Activated naive CD8-positive, alpha-beta T cell treated with anti-CD3 and anti-CD28 coated beads, Interleukin-2, amount 50 U/mL, for 24 hours (primary cell): ENCODE results near the gene KMT2E.
"Not testable (repeated sequence)": the region's sequence is repeated elsewhere in the genome, so short reads cannot be mapped to it uniquely, and the experiment has no call there.

Source experiments
- ATAC-seq: fragments of 150-1000 bp; cut with Tn5 transposase; one replicate; pipeline ENCODE4 v1.10.0; 2021
- DNase-seq: peaks from one replicate; pipeline ENCODE4 v3.0.0; 2021
- H3K27ac Mint-ChIP-seq: one replicate; pipeline ENCODE4 v1.8.0; 2021; ENCODE audit warnings: mild to moderate bottlenecking, mixed read lengths
- H3K27me3 Mint-ChIP-seq: one replicate; pipeline ENCODE4 v1.8.0; 2021; ENCODE audit warnings: mixed read lengths
- H3K36me3 Mint-ChIP-seq: one replicate; pipeline ENCODE4 v1.8.0; 2021; ENCODE audit warnings: low read depth, mixed read lengths
- H3K4me1 Mint-ChIP-seq: one replicate; pipeline ENCODE4 v1.8.0; 2021; ENCODE audit warnings: mixed read lengths
- H3K4me3 Mint-ChIP-seq: one replicate; pipeline ENCODE4 v1.8.0; 2021; ENCODE audit warnings: mild to moderate bottlenecking, moderate library complexity, mixed read lengths
- H3K9me3 Mint-ChIP-seq: one replicate; pipeline ENCODE4 v1.8.0; 2021; ENCODE audit warnings: mixed read lengths

KMT2E gene

DNA sequence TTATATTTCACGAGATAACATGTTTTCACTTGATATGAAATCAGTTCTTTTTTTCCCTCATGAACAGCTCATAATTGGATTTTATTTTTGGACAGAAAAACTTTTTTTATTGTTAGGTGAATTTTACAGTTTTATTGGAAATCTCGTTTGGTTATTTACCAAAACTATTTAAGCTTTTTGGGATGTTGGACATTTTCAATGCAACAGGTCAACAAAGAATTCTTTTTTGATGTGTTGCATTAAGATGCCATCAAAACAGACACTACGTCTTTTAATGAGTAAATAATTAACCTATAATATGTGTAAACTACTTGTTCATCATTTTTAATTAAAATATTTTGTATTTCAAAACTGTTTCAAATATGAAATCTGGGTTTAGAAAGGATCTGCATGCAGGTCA is 5.3 kb downstream of the KMT2E start:
- Mint-ChIP-seq H3K27me3 (no peaks in the 10 kb centered on the region), H3K36me3 (peaks cover 41% of the 10 kb centered on the region), H3K27ac (no peak overlapping the region), H3K4me3 (peak overlapping the region; percentile 67), H3K9me3 (no peaks in the 10 kb centered on the region), H3K4me1 (peaks cover 64% of the 10 kb centered on the region)
- DNase-seq (no peak), ATAC-seq (no peak)

- peaks cover 80% of the 10 kb centered on the region for H3K4me1 Mint-ChIP-seq
- no peaks in the 10 kb centered on the region for H3K27me3 Mint-ChIP-seq
- peak overlapping the region; percentile 67 for H3K27ac Mint-ChIP-seq
- no peaks in the 10 kb centered on the region for H3K9me3 Mint-ChIP-seq
- peaks cover 32% of the 10 kb centered on the region for H3K36me3 Mint-ChIP-seq
- no peak for DNase-seq
- H3K4me3 Mint-ChIP-seq, result peak overlapping the region; percentile 49
- ATAC-seq, result no peak
These were observed 6.9 kb downstream of the KMT2E start for GRCh38 chr7:105020926-105021325.

DNA sequence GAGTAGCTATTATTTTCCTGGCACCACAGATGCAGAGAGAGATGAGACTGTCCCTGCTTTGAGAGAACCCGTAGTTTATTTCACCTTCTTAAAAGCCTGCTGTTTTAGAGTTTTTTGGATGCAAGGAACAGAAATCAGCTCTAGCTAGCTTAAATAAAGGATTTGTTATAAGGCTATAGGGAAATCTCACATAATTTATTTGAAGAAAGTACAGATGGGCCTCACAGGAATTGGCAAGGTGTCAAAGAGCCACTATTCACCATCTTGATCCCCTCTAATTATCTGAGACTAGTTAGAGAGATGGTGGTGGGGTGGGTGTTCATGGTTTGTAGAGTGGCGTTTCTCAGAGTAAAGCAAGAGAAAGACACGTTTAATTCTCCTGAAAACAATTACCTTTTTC is 7.3 kb downstream of the KMT2E start:
- Mint-ChIP-seq H3K4me3 (peak overlapping the region; percentile 49), H3K27ac (peak overlapping the region; percentile 67), H3K4me1 (peaks cover 85% of the 10 kb centered on the region), H3K36me3 (peaks cover 27% of the 10 kb centered on the region), H3K9me3 (no peaks in the 10 kb centered on the region), H3K27me3 (no peaks in the 10 kb centered on the region)
- ATAC-seq, result no peak
- DNase-seq, result no peak

DNA sequence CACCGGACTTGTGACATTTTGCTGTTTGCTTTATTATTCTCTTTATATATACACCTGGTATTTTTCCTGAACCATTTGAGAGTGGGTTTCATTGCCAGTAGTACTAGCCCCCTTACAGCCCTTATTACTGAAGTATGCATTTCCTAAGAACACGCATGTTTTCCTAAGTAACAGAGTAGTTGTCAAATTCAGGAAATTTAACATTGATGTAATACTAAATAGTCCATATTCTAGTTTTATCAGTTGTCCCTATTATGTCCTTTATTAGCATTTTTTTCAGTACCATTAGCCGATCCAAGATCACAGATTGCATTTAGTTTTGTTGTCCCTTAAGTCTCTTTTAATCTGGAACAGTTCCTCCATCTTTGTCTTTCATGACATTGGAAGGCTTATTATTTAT is 8.0 kb downstream of the KMT2E start:
- no peaks in the 10 kb centered on the region for H3K9me3 Mint-ChIP-seq
- peaks cover 23% of the 10 kb centered on the region for H3K36me3 Mint-ChIP-seq
- no peak overlapping the region for H3K27ac Mint-ChIP-seq
- ATAC-seq, result no peak
- H3K4me1 Mint-ChIP-seq, result peaks cover 89% of the 10 kb centered on the region
- DNase-seq, result no peak
- H3K4me3 Mint-ChIP-seq, result no peak overlapping the region
- H3K27me3 Mint-ChIP-seq, result no peaks in the 10 kb centered on the region

DNA sequence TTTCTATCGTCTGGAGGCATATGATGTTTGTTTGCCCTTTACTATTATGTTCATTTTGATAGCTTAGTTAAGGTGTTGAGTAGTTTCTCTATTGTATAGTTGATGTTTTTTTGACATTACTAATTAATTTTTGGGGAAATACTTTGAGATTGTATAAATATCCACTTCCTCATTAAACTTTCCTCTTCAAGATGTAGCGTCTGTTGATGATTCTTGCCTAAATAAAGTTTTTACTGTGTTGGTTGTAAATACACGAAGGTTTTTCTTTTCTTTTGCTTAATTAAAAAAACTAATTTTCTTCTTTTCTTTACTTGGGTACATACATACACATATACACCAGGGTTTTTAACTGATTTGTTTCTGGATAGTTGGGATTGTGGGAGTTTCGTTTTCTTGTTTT is 8.5 kb downstream of the KMT2E start:
- DNase-seq, result no peak
- H3K4me1 Mint-ChIP-seq, result peaks cover 89% of the 10 kb centered on the region
- no peak overlapping the region for H3K4me3 Mint-ChIP-seq
- no peaks in the 10 kb centered on the region for H3K9me3 Mint-ChIP-seq
- ATAC-seq, result no peak
- no peak overlapping the region for H3K27ac Mint-ChIP-seq
- H3K36me3 Mint-ChIP-seq, result peaks cover 20% of the 10 kb centered on the region
- H3K27me3 Mint-ChIP-seq, result no peaks in the 10 kb centered on the region

DNA sequence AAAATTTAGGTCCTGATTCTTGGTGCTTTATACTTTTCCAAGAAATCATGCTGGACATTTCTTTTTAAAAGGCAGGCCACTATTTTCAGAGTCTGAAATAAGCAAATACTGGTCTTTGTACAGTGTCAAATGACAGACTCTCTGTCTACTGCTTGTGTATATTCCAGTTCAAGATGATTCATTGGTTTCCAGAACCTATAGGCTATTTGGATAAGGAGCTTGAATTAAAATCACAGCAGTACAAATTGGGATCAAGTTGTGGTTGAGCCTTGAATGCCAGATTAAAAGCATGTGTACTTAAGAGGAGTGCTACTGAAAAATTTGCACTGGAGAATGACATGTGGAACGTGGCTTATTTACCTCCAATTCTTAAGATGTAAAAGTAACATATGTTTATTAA is 10.7 kb downstream of the KMT2E start:
- H3K4me1 Mint-ChIP-seq, result peaks cover 94% of the 10 kb centered on the region
- DNase-seq, result no peak
- no peaks in the 10 kb centered on the region for H3K27me3 Mint-ChIP-seq
- H3K27ac Mint-ChIP-seq, result no peak overlapping the region
- no peak overlapping the region for H3K4me3 Mint-ChIP-seq
- H3K36me3 Mint-ChIP-seq, result peaks cover 28% of the 10 kb centered on the region
- H3K9me3 Mint-ChIP-seq, result no peaks in the 10 kb centered on the region
- ATAC-seq, result no peak

- Mint-ChIP-seq H3K9me3 (no peaks in the 10 kb centered on the region), H3K27ac (peak overlapping the region; percentile 32), H3K4me3 (no peak overlapping the region), H3K4me1 (peaks cover 90% of the 10 kb centered on the region), H3K27me3 (no peaks in the 10 kb centered on the region), H3K36me3 (peaks cover 27% of the 10 kb centered on the region)
- DNase-seq, result no peak
- ATAC-seq, result no peak
These were observed 12.7 kb downstream of the KMT2E start for GRCh38 chr7:105026750-105027149.

- ATAC-seq (peak; percentile 77), DNase-seq (no peak)
- no peaks in the 10 kb centered on the region for H3K27me3 Mint-ChIP-seq
- H3K4me3 Mint-ChIP-seq, result no peak overlapping the region
- H3K36me3 Mint-ChIP-seq, result peaks cover 29% of the 10 kb centered on the region
- peaks cover 88% of the 10 kb centered on the region for H3K4me1 Mint-ChIP-seq
- H3K9me3 Mint-ChIP-seq, result no peaks in the 10 kb centered on the region
- H3K27ac Mint-ChIP-seq, result peak overlapping the region; percentile 55
These were observed 13.3 kb downstream of the KMT2E start for GRCh38 chr7:105027176-105027853.

GRCh38 chr7:105028004-105028403 is 14.0 kb downstream of the KMT2E start:
- Mint-ChIP-seq H3K9me3 (no peaks in the 10 kb centered on the region), H3K36me3 (peaks cover 27% of the 10 kb centered on the region), H3K4me1 (peaks cover 88% of the 10 kb centered on the region), H3K27me3 (no peaks in the 10 kb centered on the region), H3K27ac (no peak overlapping the region), H3K4me3 (no peak overlapping the region)
- DNase-seq (no peak), ATAC-seq (no peak)

GRCh38 chr7:105028941-105029340 is 14.9 kb downstream of the KMT2E start:
- DNase-seq, H3K9me3 Mint-ChIP-seq, H3K27me3 Mint-ChIP-seq, ATAC-seq, H3K4me3 Mint-ChIP-seq: not testable (repeated sequence)
- Mint-ChIP-seq H3K27ac (peak overlapping the region; percentile 14), H3K36me3 (peaks cover 31% of the 10 kb centered on the region), H3K4me1 (peaks cover 84% of the 10 kb centered on the region)

- Mint-ChIP-seq H3K27me3 (no peaks in the 10 kb centered on the region), H3K4me1 (peaks cover 79% of the 10 kb centered on the region), H3K9me3 (no peaks in the 10 kb centered on the region), H3K27ac (no peak overlapping the region), H3K36me3 (peaks cover 34% of the 10 kb centered on the region), H3K4me3 (no peak overlapping the region)
- DNase-seq (no peak), ATAC-seq (no peak)
These were observed 16.4 kb downstream of the KMT2E start for GRCh38 chr7:105030447-105030846.

GRCh38 chr7:105032553-105033214 is 18.7 kb downstream of the KMT2E start:
- peaks cover 77% of the 10 kb centered on the region for H3K4me1 Mint-ChIP-seq
- peaks cover 35% of the 10 kb centered on the region for H3K36me3 Mint-ChIP-seq
- no peak overlapping the region for H3K4me3 Mint-ChIP-seq
- no peaks in the 10 kb centered on the region for H3K9me3 Mint-ChIP-seq
- DNase-seq, result no peak
- ATAC-seq, result no peak
- H3K27me3 Mint-ChIP-seq, result no peaks in the 10 kb centered on the region
- peak overlapping the region; percentile 31 for H3K27ac Mint-ChIP-seq

DNA sequence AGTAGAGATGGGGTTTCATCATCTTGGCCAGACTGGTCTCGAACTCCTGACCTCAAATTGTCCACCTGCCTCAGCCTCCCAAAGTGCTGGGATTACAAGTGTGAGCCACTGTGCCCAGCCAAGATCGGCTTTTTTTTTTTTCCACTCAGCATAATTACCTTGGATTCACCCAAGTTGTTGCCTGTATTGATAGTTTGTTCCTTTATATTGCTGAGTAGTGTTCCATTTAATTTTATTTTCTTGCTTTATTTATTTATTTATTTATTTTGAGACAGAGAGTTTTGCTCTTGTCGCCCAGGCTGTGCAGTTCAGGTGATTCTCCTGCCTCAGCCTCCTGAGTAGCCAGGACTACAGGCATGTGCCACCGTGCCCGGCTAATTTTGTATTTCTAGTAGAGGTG is 21.3 kb downstream of the KMT2E start:
- ATAC-seq, result no peak
- no peak for DNase-seq
- Mint-ChIP-seq H3K27me3 (no peaks in the 10 kb centered on the region), H3K9me3 (no peaks in the 10 kb centered on the region), H3K36me3 (peaks cover 29% of the 10 kb centered on the region), H3K4me1 (peaks cover 74% of the 10 kb centered on the region), H3K27ac (peak overlapping the region; percentile 77), H3K4me3 (no peak overlapping the region)

DNA sequence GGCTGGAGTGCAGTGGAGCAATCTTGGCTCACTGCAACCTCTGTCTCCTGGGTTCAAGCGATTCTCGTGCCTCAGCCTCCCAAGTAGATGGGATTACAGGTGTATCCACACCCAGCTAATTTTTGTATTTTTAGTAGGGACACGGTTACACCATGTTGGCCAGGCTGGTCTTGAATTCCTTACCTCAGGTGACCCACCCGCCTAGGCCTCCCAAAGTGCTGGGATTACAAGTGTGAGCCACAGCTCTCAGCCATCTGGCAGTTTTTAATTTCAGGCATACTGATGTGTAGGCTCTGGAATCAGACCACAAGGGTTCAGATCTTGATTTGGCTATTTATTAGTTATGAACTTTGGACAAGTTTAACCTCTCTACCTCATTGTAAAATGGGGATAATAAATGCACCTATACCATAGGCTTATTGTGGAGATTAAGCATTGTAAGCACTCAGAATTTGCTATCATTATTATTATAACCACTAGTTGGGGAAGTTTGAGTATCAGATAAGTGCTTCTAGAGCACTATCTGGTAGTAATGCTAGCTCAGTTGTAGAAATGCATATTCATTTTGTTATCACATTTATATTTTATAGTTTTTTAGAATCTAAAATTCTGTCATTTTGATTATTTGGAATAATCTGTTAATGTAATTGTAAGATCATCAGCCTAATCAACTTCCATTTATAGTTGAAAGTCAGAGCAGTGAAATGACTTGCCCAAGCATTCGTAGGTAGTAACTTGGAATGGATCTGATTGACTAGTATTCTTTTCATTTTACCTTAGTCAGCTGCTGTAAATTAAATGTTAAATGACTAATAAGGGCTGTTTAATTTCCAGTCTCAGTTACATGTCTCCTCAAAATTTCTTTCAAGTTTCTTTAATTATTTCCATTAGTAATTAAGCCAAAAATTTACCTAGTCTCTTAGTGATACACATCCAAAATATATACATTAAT is 22.5 kb downstream of the KMT2E start:
- Mint-ChIP-seq H3K27me3 (no peaks in the 10 kb centered on the region), H3K4me1 (peaks cover 71% of the 10 kb centered on the region), H3K27ac (peak overlapping the region; percentile 77), H3K9me3 (no peaks in the 10 kb centered on the region), H3K4me3 (no peak overlapping the region), H3K36me3 (peaks cover 29% of the 10 kb centered on the region)
- ATAC-seq, result no peak
- DNase-seq, result no peak
